ENCODE measurements around the gene RNF167. TPM values are rescaled to one million over a fixed set of nuclear protein-coding genes. Genes with fewer than 3 reads are reported as not detected.

Gene RNF167
- total RNA-seq, 4 donors from 2014 or later: 67.3 to 98.8 (median 85.9) TPM

DNA sequence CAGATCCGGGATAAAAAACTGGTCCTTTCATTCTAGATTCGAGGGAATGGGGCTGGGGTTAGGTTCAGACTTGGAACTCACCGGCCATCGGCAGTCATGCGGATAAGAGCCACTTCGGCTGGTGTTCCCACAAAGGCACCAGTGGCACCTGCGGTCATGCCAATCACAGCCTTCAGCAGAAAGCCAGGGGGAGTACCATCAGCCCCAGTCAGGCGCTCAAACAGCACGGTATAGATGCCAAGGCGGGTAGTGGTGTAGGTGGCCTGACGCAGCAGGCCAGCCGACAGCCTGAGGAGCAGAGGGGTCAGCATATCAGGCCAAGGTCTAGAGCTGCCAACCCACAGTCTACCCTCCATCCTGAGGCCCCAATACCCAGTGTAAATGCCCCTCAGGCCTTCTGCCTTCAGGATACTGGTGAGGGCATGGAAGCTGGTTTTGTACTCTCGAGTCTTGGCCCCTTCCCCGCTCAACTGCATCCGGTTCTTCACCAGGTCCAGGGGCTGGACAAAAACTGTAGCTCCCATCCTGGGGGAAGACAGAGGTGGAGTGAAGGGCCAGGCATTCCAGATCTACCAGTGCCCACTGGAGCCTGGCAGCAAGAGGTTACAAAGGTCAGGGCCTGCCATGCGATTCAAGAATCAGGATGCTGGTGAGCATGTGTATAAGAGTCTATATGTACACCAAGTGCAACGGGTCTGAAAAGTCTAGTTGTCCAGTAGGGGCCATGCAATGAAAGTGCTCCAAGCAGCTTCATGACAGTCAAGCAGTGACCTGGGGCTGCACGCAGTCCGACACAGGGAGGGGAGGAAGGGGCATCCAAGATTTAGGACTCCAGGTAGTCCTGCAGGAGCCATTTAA, 1.2 kb upstream of the RNF167 start:
- Histone ChIP-seq H3K9me3 (no peaks in the 10 kb centered on the region), H3K27me3 (no peaks in the 10 kb centered on the region), H3K4me1 (peaks cover 0 to 65% (median 25%) of the 10 kb centered on the region in 3 donors), H3K27ac (peak overlapping the region; percentile 27 to 96 (median 92)), H3K36me3 (peaks cover 0 to 57% of the 10 kb centered on the region in 2 donors), H3K4me3 (peak overlapping the region; percentile 88 to 89)
- no peak for ATAC-seq
- no peak for TF ChIP-seq POLR2AphosphoS5 (IDR thresholded peaks at IDR 0.05)
- TF ChIP-seq POLR2A (IDR thresholded peaks at IDR 0.05): no peak
- TF ChIP-seq, protein P1, sequence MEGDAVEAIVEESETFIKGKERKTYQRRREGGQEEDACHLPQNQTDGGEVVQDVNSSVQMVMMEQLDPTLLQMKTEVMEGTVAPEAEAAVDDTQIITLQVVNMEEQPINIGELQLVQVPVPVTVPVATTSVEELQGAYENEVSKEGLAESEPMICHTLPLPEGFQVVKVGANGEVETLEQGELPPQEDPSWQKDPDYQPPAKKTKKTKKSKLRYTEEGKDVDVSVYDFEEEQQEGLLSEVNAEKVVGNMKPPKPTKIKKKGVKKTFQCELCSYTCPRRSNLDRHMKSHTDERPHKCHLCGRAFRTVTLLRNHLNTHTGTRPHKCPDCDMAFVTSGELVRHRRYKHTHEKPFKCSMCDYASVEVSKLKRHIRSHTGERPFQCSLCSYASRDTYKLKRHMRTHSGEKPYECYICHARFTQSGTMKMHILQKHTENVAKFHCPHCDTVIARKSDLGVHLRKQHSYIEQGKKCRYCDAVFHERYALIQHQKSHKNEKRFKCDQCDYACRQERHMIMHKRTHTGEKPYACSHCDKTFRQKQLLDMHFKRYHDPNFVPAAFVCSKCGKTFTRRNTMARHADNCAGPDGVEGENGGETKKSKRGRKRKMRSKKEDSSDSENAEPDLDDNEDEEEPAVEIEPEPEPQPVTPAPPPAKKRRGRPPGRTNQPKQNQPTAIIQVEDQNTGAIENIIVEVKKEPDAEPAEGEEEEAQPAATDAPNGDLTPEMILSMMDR (IDR thresholded peaks at IDR 0.05): no peak
- TF ChIP-seq EP300 (IDR thresholded peaks at IDR 0.05): no peak
- WGBS, 2 donors (ENCODE audit: low coverage in 1 of 2): 75 to 100% methylated on average over 1 to 4 of the region's 19 CpGs

DNA sequence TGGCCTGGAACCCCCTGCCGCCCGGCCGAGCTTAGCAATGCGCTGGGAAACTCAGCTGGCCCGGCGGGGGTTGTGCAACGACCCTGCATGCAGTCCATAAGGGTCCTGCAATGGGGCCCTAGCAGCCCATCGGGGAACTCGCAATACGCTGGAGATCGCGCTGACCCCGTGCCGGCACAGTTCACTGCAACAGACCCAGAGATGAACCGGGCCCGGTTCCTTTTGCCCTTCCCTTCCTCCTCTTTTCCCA, 597 bp upstream of the RNF167 start:
- no CpG with 5 or more reads among the region's 16 CpGs for WGBS, 2 donors (ENCODE audit: low coverage in 1 of 2)
- no peak for TF ChIP-seq POLR2A (IDR thresholded peaks at IDR 0.05)
- Histone ChIP-seq H3K27me3 (no peaks in the 10 kb centered on the region), H3K27ac (peak overlapping the region; percentile 27 to 96 (median 92)), H3K36me3 (peaks cover 0 to 62% of the 10 kb centered on the region in 2 donors), H3K4me1 (peaks cover 0 to 65% (median 26%) of the 10 kb centered on the region in 3 donors), H3K4me3 (peak overlapping the region; percentile 88 to 89), H3K9me3 (no peaks in the 10 kb centered on the region)
- ATAC-seq: no peak

DNA sequence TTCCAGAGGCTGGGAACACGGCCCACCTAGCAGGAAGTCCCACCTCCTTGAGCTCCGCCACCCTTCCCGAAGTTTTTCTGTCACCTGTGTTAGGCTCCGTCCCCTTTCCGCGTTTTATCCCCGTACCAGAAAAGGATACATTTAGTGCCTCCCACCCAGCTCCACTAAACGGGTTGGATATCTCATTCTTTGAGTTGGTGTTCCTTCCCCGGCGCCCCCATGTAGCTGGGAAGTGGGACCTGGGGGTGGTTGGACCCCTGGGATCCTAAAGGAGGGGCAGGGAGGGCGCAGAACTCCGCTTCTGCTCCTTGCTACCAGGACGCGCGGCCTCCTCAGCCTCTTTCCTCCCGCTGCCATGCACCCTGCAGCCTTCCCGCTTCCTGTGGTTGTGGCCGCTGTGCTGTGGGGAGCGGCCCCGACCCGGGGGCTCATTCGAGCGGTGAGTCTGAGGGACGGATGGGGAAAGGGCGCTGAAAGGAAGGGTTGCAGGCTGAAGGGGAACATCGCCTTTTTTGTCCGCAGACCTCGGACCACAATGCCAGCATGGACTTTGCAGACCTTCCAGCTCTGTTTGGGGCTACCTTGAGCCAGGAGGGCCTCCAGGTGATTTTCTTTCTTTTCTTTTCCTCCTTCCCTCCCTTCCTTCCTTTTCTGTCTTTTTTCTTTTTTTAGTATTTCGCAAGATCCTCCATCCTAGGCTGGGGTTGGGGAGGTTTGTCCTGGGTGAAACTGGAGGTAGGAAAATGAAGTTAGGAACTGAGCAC, 669 bp downstream of the RNF167 start:
- H3K27me3 ChIP-seq: no peaks in the 10 kb centered on the region
- peak overlapping the region; percentile 88 to 89 for H3K4me3 ChIP-seq
- peaks cover 0 to 71% of the 10 kb centered on the region in 2 donors for H3K36me3 ChIP-seq
- WGBS, 2 donors (ENCODE audit: low coverage in 1 of 2): 2 to 11% methylated on average over 6 to 22 of the region's 29 CpGs
- H3K9me3 ChIP-seq: no peaks in the 10 kb centered on the region
- H3K4me1 ChIP-seq: peaks cover 0 to 77% (median 39%) of the 10 kb centered on the region in 3 donors
- peak overlapping the region; percentile 79 to 96 (median 92) for H3K27ac ChIP-seq
- ATAC-seq: peak; percentile 82
- TF ChIP-seq EP300 (IDR thresholded peaks at IDR 0.05) (no peak), POLR2A (IDR thresholded peaks at IDR 0.05) (no peak), POLR2AphosphoS5 (IDR thresholded peaks at IDR 0.05) (no peak)
- TF ChIP-seq, protein P1 (IDR thresholded peaks at IDR 0.05): no peak

DNA sequence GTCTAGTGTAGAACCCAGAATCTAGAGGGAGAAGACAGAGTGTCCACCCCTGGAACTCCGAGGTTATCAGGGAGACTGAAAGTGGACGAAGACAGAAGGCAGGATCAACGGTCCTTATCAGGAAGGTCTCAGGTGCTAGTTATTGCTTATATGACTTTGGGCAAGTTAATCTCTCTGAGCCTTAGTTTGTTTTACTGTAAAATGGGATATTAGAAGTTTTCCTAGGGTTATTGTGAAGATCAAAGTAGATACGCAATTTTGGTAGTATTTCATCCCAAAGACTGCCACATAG, 1.2 kb downstream of the RNF167 start:
- Histone ChIP-seq H3K4me3 (peak overlapping the region; percentile 88 to 89), H3K4me1 (peaks cover 0 to 82% (median 43%) of the 10 kb centered on the region in 3 donors), H3K27ac (peak overlapping the region in 3 of 4 donors; percentile 90 to 96 (median 93)), H3K27me3 (no peaks in the 10 kb centered on the region), H3K9me3 (no peaks in the 10 kb centered on the region), H3K36me3 (peaks cover 0 to 71% of the 10 kb centered on the region in 2 donors)
- TF ChIP-seq POLR2A (IDR thresholded peaks at IDR 0.05) (no peak), POLR2AphosphoS5 (IDR thresholded peaks at IDR 0.05) (no peak), EP300 (IDR thresholded peaks at IDR 0.05) (no peak)
- TF ChIP-seq, protein P1 (IDR thresholded peaks at IDR 0.05): no peak
- 30 to 53% methylated on average over 4 of the region's 4 CpGs for WGBS, 2 donors (ENCODE audit: low coverage in 1 of 2)
- ATAC-seq: no peak

DNA sequence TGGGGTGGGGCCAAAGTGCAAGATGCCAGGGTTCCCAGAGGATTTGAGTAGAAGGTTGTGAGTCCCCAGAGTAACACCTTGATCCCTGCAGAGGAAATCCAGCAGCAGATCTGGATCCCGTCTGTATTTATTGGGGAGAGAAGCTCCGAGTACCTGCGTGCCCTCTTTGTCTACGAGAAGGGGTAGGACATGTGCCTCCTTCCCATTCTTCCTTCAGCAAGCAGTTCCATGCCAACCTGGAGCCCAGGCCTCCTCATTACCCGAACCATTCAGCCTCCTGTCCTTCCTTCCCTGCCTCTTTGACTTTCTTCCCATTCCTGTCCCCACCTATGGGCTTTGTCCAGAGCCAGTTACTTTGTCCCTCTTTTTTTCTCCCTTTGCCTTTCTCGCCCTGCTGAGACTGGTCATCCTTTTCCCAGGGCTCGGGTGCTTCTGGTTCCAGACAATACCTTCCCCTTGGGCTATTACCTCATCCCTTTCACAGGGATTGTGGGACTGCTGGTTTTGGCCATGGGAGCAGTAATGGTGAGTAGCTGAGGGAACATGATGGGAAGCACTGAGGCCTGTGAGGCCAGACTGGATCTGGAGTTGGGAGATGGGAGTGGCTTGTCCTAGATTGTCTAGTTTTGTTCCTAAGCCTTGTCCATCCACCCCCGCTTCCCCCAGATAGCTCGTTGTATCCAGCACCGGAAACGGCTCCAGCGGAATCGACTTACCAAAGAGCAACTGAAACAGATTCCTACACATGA, 2.9 kb downstream of the RNF167 start:
- Histone ChIP-seq H3K27me3 (no peaks in the 10 kb centered on the region), H3K4me1 (peaks cover 0 to 84% (median 47%) of the 10 kb centered on the region in 3 donors), H3K4me3 (no peak overlapping the region), H3K36me3 (peaks cover 0 to 59% of the 10 kb centered on the region in 2 donors), H3K27ac (peak overlapping the region in 3 of 4 donors; percentile 39 to 98 (median 96)), H3K9me3 (no peaks in the 10 kb centered on the region)
- TF ChIP-seq POLR2AphosphoS5 (IDR thresholded peaks at IDR 0.05) (no peak), EP300 (IDR thresholded peaks at IDR 0.05) (no peak), POLR2A (IDR thresholded peaks at IDR 0.05) (no peak)
- TF ChIP-seq, protein P1 (IDR thresholded peaks at IDR 0.05): no peak
- ATAC-seq: no peak
- WGBS, 2 donors (ENCODE audit: low coverage in 1 of 2): 66 to 69% methylated on average over 7 to 9 of the region's 13 CpGs

All from gastroesophageal sphincter (tissue), 4 donors.